Activated CD4-positive, alpha-beta T cell treated with anti-CD3 and anti-CD28 coated beads, Interleukin-2, amount 50 U/mL, for 1 hour (primary cell): Measurements from ENCODE around the gene IL10RB.

Experiments used
- DNase-seq: peaks from one replicate; pipeline ENCODE4 v3.0.0-alpha.2; 2020

Gene IL10RB

GRCh38 chr21:33339135-33339534 lies 73.0 kb downstream of the IL10RB start:
- DNase-seq, result no peak

GRCh38 chr21:33339918-33340317 lies 73.8 kb downstream of the IL10RB start:
- DNase-seq, result no peak

GRCh38 chr21:33345751-33346238 lies 79.6 kb downstream of the IL10RB start:
- no peak for DNase-seq
